ENCODE measurements around the gene CHKA. TPM values are rescaled to one million over a fixed set of nuclear protein-coding genes. Genes with fewer than 3 reads are reported as not detected.
A peak's percentile ranks its signal among the peaks of the same experiment; 100 is the strongest.

The CHKA gene
- total RNA-seq, 4 donors from 2014 or later = 7.8 to 21.4 (median 15.3) TPM

- no peak for DNase-seq (ENCODE audit: low spot score in 2 of 2)
- Histone ChIP-seq H3K9me3 (no peaks in the 10 kb centered on the region), H3K27ac (peak overlapping the region; percentile 83), H3K4me3 (peak overlapping the region; percentile 69), H3K4me1 (peaks cover 77% of the 10 kb centered on the region), H3K36me3 (peaks cover 25% of the 10 kb centered on the region), H3K27me3 (no peaks in the 10 kb centered on the region)
- no peak for TF ChIP-seq POLR2A (IDR thresholded peaks at IDR 0.05)
- WGBS = 16% methylated on average over 7 of the region's 13 CpGs
These were observed 82.9 kb downstream of the CHKA start for GRCh38 chr11:68038226-68038717.

GRCh38 chr11:68037411-68038225, 83.6 kb downstream of the CHKA start:
- H3K27ac ChIP-seq = peak overlapping the region; percentile 83
- H3K4me1 ChIP-seq = peaks cover 77% of the 10 kb centered on the region
- peaks cover 24% of the 10 kb centered on the region for H3K36me3 ChIP-seq
- DNase-seq (ENCODE audit: low spot score in 2 of 2) = no peak
- H3K27me3 ChIP-seq = no peaks in the 10 kb centered on the region
- TF ChIP-seq POLR2AphosphoS5 (IDR thresholded peaks at IDR 0.05) = no peak
- TF ChIP-seq POLR2A (IDR thresholded peaks at IDR 0.05) = no peak
- no peak for TF ChIP-seq CTCF (IDR thresholded peaks at IDR 0.05)
- TF ChIP-seq EP300 (IDR thresholded peaks at IDR 0.05) = no peak
- no peaks in the 10 kb centered on the region for H3K9me3 ChIP-seq
- H3K4me3 ChIP-seq = peak overlapping the region; percentile 69
- 77% methylated on average over 18 of the region's 20 CpGs for WGBS

- Histone ChIP-seq H3K4me1 (peaks cover 77% of the 10 kb centered on the region), H3K9me3 (no peaks in the 10 kb centered on the region), H3K36me3 (peaks cover 17% of the 10 kb centered on the region), H3K4me3 (no peak overlapping the region), H3K27me3 (no peaks in the 10 kb centered on the region), H3K27ac (peak overlapping the region; percentile 73)
- WGBS = 72% methylated on average over 13 of the region's 14 CpGs
- TF ChIP-seq EP300 (IDR thresholded peaks at IDR 0.05) (no peak), POLR2AphosphoS5 (IDR thresholded peaks at IDR 0.05) (no peak), POLR2A (IDR thresholded peaks at IDR 0.05) (no peak), CTCF (IDR thresholded peaks at IDR 0.05) (no peak)
- DNase-seq (ENCODE audit: low spot score in 2 of 2) = no peak
These were observed 84.4 kb downstream of the CHKA start for GRCh38 chr11:68036717-68037239.

GRCh38 chr11:68036141-68036716, 85.0 kb downstream of the CHKA start:
- TF ChIP-seq POLR2AphosphoS5 (IDR thresholded peaks at IDR 0.05) (no peak), CTCF (IDR thresholded peaks at IDR 0.05) (no peak), EP300 (IDR thresholded peaks at IDR 0.05) (no peak), POLR2A (IDR thresholded peaks at IDR 0.05) (no peak)
- Histone ChIP-seq H3K9me3 (no peaks in the 10 kb centered on the region), H3K27me3 (no peaks in the 10 kb centered on the region), H3K27ac (peak overlapping the region; percentile 73), H3K4me3 (no peak overlapping the region), H3K36me3 (peaks cover 17% of the 10 kb centered on the region), H3K4me1 (peaks cover 77% of the 10 kb centered on the region)
- 81% methylated on average over 6 of the region's 27 CpGs for WGBS
- no peak for DNase-seq (ENCODE audit: low spot score in 2 of 2)

- TF ChIP-seq POLR2A (IDR thresholded peaks at IDR 0.05) (no peak), CTCF (IDR thresholded peaks at IDR 0.05) (no peak), POLR2AphosphoS5 (IDR thresholded peaks at IDR 0.05) (no peak), EP300 (IDR thresholded peaks at IDR 0.05) (no peak)
- Histone ChIP-seq H3K27me3 (no peaks in the 10 kb centered on the region), H3K27ac (no peak overlapping the region), H3K36me3 (peaks cover 17% of the 10 kb centered on the region), H3K9me3 (no peaks in the 10 kb centered on the region), H3K4me3 (no peak overlapping the region), H3K4me1 (peaks cover 72% of the 10 kb centered on the region)
- no peak for DNase-seq (ENCODE audit: low spot score in 2 of 2)
- WGBS = 90% methylated on average over 13 of the region's 13 CpGs
These were observed 85.8 kb downstream of the CHKA start for GRCh38 chr11:68035266-68035876.

All from suprapubic skin (tissue), 4 donors.